Subcutaneous preadipocyte (primary cell): ENCODE results near the gene IFNB1. TPM values are rescaled to one million over a fixed set of nuclear protein-coding genes. Genes with fewer than 3 reads are reported as not detected.

Source experiments
- small RNA-seq: library from RNA; depleted of rRNA; stranded (forward); fragments of <200 nt; gene quantifications from one replicate; pipeline ENCODE3, GENCODE V24; 2012
- total RNA-seq: library from RNA; depleted of rRNA; stranded (reverse); fragments of >200 nt; gene quantifications from 2 replicates; pipeline ENCODE4 v1.2.3, GENCODE V29; 2012

The IFNB1 gene
- not detected in 2 replicates for total RNA-seq

GRCh38 chr9:21077781-21078180, at the start of gene IFNB1:
Gene IFNB1 (minus strand): TSS chr9:21077942. CDS start chr9:21077869, 73 bp downstream.

DNA sequence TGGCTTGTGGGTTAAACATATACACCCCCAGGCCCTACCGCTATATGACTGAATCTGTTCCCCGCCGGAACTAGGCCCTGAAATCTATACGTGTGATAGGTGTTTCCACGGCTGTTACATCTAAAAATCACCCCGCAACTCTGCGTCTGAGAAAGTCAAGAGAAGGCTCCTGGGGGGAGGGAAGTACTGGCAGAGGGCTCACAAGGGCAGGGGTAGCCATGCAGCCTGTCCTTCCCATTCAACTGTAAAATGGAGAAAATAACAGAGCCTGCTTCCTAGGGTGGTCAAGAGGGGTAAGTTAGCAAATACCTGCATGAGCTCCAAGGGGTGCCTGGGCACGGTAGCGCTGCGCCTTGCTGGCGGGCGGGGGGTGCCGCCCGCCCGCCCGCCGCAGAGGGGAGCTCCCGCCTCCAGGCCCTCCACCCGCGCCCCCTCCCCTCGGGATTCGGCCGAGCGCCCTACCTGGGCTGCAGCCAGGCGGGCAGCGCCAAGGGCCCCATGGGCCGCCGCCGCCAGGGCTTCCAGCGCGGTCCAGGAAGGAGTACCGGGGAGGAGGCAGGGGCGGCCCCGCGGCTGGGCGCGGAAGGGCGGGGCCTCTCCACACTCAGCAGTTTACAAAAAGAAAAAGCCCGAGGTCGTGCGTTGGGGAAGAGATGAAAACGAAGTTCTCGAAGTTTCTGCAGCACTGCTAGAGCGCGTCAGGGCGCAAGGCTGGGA, 46.5 kb downstream of the IFNB1 start, which contains the start of gene HACD4:
Gene HACD4 (minus strand): TSS at position 550 of the 717 bp plus-strand sequence. CDS start 50 bp downstream, at position 500.

Small RNAs within 50 kb of the gene (small RNA-seq; reads per million reads assigned to genes)
- gene IFNWP4: not detected

Other genes starting within 250 kb of the IFNB1 start
- gene HACD4, start 46.3 kb downstream of the IFNB1 start, total RNA-seq: 3.7 and 4.1 TPM in 2 replicates
- gene IFNW1, start 63.9 kb upstream of the IFNB1 start, total RNA-seq: not detected in 2 replicates
- gene IFNA21, start 88.7 kb upstream of the IFNB1 start, total RNA-seq: not detected in 2 replicates
- gene IFNA4, start 109.6 kb upstream of the IFNB1 start, total RNA-seq: not detected in 2 replicates
- gene IFNA7, start 124.3 kb upstream of the IFNB1 start, total RNA-seq: not detected in 2 replicates
- gene IFNA10, start 129.2 kb upstream of the IFNB1 start, total RNA-seq: not detected in 2 replicates
- gene IFNA16, start 139.4 kb upstream of the IFNB1 start, total RNA-seq: not detected in 2 replicates
- gene IFNA17, start 150.3 kb upstream of the IFNB1 start, total RNA-seq: not detected in 2 replicates
- not detected in 2 replicates for gene IFNA14, start 162.1 kb upstream of the IFNB1 start, total RNA-seq
- gene IFNA5, start 227.4 kb upstream of the IFNB1 start, total RNA-seq: not detected in 2 replicates